ENCODE measurements around the gene SBF2.

SBF2 gene

DNA sequence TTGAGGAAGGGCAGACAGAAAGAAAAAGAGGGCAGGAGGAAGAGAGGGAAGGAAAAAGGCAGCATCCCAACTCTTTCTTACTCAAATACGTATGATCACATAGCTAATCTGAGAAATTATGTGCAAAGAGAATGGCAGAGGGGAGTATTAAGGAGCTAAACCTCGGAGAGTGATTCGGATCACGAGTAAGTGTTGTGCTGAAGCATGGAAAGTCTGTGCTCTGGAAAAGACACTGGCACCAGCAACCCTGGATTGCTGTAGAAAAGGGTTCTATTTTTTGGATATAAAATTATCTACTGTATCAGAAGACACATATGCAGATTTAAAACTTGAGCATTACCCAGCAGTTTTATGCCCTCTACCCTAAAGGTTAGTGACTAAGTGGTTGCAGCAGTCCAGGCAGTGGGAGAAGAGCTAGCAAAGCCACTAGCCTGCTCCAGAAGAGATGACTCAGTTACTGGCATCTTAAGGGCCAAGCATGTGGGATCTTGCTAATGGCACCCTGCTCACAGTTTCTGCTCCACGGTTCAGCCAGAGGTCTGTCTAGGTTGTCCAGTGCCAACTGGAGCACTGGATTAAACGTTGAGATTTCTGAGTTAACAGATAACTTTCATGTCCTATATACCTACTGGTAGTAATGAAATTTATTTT, 478.4 kb downstream of the SBF2 start:
- Histone ChIP-seq H3K79me2 (ENCODE audit: low read length) (no peaks in the 10 kb centered on the region), H3K27ac (ENCODE audit: low read length) (no peak overlapping the region), H2AFZ (ENCODE audit: low read depth, low read length) (no peak overlapping the region), H4K20me1 (ENCODE audit: insufficient read depth, low read length) (no peaks in the 10 kb centered on the region), H3K9me3 (ENCODE audit: insufficient read depth, low read length) (no peaks in the 10 kb centered on the region), H3K36me3 (replicated peaks; ENCODE audit: low read depth, low read length) (no peaks in the 10 kb centered on the region), H3K4me2 (ENCODE audit: low read length) (no peak overlapping the region), H3K4me3 (ENCODE audit: low read length) (no peak overlapping the region), H3K27me3 (ENCODE audit: low read depth, low read length) (no peaks in the 10 kb centered on the region), H3K9ac (ENCODE audit: low read length) (no peak overlapping the region), H3K4me1 (ENCODE audit: low read length) (no peaks in the 10 kb centered on the region)
- TF ChIP-seq, protein P1, sequence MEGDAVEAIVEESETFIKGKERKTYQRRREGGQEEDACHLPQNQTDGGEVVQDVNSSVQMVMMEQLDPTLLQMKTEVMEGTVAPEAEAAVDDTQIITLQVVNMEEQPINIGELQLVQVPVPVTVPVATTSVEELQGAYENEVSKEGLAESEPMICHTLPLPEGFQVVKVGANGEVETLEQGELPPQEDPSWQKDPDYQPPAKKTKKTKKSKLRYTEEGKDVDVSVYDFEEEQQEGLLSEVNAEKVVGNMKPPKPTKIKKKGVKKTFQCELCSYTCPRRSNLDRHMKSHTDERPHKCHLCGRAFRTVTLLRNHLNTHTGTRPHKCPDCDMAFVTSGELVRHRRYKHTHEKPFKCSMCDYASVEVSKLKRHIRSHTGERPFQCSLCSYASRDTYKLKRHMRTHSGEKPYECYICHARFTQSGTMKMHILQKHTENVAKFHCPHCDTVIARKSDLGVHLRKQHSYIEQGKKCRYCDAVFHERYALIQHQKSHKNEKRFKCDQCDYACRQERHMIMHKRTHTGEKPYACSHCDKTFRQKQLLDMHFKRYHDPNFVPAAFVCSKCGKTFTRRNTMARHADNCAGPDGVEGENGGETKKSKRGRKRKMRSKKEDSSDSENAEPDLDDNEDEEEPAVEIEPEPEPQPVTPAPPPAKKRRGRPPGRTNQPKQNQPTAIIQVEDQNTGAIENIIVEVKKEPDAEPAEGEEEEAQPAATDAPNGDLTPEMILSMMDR (IDR thresholded peaks at IDR 0.05; ENCODE audit: low read depth, low read length), result no peak
- no peak for TF ChIP-seq EZH2phosphoT487 (IDR thresholded peaks at IDR 0.05; ENCODE audit: low read depth)

DNA sequence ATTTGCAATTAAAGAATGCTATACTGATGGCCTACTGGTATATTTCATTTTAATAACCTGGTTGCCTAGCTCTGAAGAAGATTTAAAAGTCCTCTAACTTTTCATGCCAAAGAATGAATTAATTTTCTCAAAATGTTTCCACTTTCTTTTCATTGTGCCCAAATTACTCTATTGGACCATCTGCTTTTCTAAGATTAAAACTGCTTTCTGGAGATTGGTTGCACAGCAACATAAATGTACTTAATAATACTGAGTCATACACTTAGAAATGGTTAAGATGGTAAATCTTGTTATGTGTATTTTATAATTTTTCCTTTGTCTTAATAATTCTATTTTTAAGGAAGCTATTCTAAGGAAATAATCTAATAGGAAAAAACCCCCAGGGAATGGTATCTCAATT, 479.9 kb downstream of the SBF2 start:
- Histone ChIP-seq H3K27me3 (ENCODE audit: low read depth, low read length) (no peaks in the 10 kb centered on the region), H3K9ac (ENCODE audit: low read length) (no peak overlapping the region), H3K4me1 (ENCODE audit: low read length) (no peaks in the 10 kb centered on the region), H3K9me3 (ENCODE audit: insufficient read depth, low read length) (no peaks in the 10 kb centered on the region), H3K4me2 (ENCODE audit: low read length) (no peak overlapping the region), H2AFZ (ENCODE audit: low read depth, low read length) (no peak overlapping the region), H4K20me1 (ENCODE audit: insufficient read depth, low read length) (no peaks in the 10 kb centered on the region), H3K36me3 (replicated peaks; ENCODE audit: low read depth, low read length) (no peaks in the 10 kb centered on the region), H3K27ac (ENCODE audit: low read length) (no peak overlapping the region), H3K79me2 (ENCODE audit: low read length) (no peaks in the 10 kb centered on the region), H3K4me3 (ENCODE audit: low read length) (no peak overlapping the region)
- TF ChIP-seq, protein P1 (IDR thresholded peaks at IDR 0.05; ENCODE audit: low read depth, low read length), result no peak
- TF ChIP-seq EZH2phosphoT487 (IDR thresholded peaks at IDR 0.05; ENCODE audit: low read depth), result no peak

DNA sequence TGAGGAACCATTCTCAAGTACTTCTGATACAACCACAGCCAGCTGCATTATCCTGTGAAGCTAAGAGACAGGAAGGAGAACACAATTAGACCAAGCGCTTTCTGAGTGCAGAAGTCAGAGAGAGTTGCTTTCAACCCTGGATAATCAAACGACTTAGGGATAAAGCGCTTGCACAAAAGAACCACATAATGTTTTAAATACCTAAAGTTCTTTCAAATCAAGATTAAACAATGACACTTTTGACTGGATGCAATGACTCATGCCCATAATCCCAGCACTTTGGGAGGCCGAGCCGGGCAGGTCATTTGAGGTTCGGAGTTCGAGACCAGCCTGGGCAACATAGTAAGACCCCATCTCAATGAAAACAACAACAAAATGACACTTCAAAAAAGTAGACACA, 485.1 kb downstream of the SBF2 start:
- TF ChIP-seq, protein P1 (IDR thresholded peaks at IDR 0.05; ENCODE audit: low read depth, low read length), result no peak
- TF ChIP-seq EZH2phosphoT487 (IDR thresholded peaks at IDR 0.05; ENCODE audit: low read depth), result no peak
- no peaks in the 10 kb centered on the region for H3K27me3 ChIP-seq (ENCODE audit: low read depth, low read length)
- H3K36me3 ChIP-seq (replicated peaks; ENCODE audit: low read depth, low read length), result peaks cover 3% of the 10 kb centered on the region
- H3K27ac ChIP-seq (ENCODE audit: low read length), result no peak overlapping the region
- no peaks in the 10 kb centered on the region for H3K9me3 ChIP-seq (ENCODE audit: insufficient read depth, low read length)
- no peaks in the 10 kb centered on the region for H4K20me1 ChIP-seq (ENCODE audit: insufficient read depth, low read length)
- H3K4me1 ChIP-seq (ENCODE audit: low read length), result no peaks in the 10 kb centered on the region
- H3K9ac ChIP-seq (ENCODE audit: low read length), result no peak overlapping the region
- H3K79me2 ChIP-seq (ENCODE audit: low read length), result no peaks in the 10 kb centered on the region
- H3K4me2 ChIP-seq (ENCODE audit: low read length), result no peak overlapping the region
- no peak overlapping the region for H3K4me3 ChIP-seq (ENCODE audit: low read length)
- H2AFZ ChIP-seq (ENCODE audit: low read depth, low read length), result no peak overlapping the region

DNA sequence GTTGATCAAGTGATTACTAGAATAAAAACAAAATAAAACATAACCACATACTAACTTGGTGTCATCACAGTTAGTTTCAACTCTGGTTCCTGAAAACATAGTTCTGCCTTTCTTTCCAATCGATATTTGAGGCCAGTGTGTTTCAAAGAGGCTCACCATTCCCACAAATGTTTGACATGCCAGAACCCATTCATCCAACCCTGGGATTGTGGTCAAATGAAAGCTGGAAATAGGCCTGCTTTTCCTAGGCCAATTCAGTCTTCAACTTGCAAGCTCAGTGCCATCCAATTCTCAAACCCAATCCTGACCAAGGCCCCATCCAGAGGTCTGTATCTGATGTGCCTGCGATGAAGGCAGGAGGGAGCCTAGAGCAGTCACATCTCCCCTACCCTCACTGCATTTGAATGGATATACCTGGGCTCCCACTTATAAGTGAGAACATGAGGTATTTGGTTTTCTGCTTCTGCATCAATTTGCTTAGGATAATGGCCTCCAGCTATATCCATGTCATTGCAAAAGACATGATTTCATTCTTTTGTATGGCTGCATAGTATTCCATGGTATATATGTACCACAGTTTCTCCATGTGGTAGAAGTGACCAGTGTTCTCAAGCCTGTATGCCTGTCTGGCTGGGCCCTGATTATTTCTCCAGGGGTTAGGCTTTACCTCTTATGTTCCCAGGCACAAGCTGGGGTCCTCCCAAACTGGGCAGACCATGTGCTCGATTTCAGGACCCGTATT, 486.9 kb downstream of the SBF2 start:
- H3K9ac ChIP-seq (ENCODE audit: low read length), result no peak overlapping the region
- H3K4me2 ChIP-seq (ENCODE audit: low read length), result no peak overlapping the region
- H3K27ac ChIP-seq (ENCODE audit: low read length), result no peak overlapping the region
- TF ChIP-seq, protein P1 (IDR thresholded peaks at IDR 0.05; ENCODE audit: low read depth, low read length), result no peak
- no peak for TF ChIP-seq EZH2phosphoT487 (IDR thresholded peaks at IDR 0.05; ENCODE audit: low read depth)
- no peaks in the 10 kb centered on the region for H3K79me2 ChIP-seq (ENCODE audit: low read length)
- peaks cover 3% of the 10 kb centered on the region for H3K36me3 ChIP-seq (replicated peaks; ENCODE audit: low read depth, low read length)
- H3K4me1 ChIP-seq (ENCODE audit: low read length), result peaks cover 5% of the 10 kb centered on the region; the same call in 1 of the 2 replicates
- no peak overlapping the region for H3K4me3 ChIP-seq (ENCODE audit: low read length)
- H4K20me1 ChIP-seq (ENCODE audit: insufficient read depth, low read length), result no peaks in the 10 kb centered on the region
- H3K27me3 ChIP-seq (ENCODE audit: low read depth, low read length), result no peaks in the 10 kb centered on the region
- H2AFZ ChIP-seq (ENCODE audit: low read depth, low read length), result no peak overlapping the region
- no peaks in the 10 kb centered on the region for H3K9me3 ChIP-seq (ENCODE audit: insufficient read depth, low read length)
